Globus pallidus (tissue), 1 donor: ENCODE data around the gene NR2F2.

Experiments
- DNase-seq: peaks from one replicate; pipeline ENCODE4 v3.0.0-alpha.2; 2015; ENCODE audit warnings: low spot score

Gene NR2F2

DNA sequence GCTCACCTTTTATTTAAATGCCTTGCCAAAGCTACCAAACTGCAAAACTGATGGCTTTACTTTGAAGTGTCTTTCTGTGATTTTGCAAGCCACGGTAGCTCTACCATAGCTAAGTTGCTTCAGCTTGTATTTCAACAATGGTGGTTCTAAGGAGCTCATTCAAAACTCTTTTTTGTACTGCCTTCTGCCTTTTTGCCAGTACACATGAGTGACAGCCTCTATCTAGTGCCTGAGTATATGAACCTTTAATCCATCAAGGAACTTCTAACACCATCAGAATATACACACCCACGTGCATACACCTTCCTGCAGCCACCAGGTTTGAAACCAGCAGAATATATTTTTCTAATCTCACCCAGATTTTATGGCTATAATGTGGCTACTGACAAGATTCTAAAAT lies 10.4 kb upstream of the NR2F2 start:
- DNase-seq, result no peak

DNA sequence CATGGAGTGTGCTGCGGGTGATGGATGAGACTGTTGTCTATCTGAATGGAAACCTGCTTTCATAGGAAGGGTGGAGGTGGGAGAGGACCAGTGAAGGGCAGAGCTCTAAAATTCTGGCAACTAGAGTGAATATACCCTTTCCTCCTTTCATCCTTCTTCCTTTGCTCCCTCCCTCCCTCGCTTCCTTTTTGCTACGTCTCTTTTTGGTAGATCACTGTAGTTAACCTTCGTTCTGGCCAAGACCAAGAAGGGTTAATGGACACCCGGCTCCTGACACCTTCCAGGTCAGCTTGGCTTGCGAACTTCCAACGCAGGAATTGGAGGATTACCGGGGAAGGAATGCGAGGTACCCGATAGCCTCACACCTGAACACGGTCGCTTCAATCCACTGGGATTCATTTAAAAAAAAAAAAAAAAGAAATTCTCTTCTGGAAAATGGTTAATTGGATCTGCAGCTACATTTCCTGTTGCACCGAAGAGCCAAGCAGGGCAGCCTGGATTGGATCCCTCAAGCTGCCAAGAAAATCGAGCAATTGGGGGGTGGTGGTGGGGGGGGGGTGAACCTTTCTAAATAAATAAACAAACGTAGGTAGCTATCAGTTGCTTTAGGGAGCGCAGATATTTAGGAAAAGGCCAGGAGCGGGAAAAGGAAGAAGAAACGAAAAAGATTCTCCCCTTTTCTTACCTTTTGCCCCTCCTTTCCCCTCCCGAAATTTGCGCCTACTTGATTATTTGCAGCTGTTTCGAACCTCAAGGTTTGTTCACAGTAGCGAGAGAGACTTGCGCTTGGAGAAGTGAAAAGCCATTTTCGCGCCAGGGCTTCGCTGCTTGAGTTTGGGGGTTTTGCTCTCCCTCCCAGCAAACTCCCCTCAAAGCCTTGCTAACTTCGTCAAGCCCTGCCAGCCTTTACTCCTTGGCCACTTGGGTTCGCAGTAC lies 9.5 kb upstream of the NR2F2 start:
- DNase-seq, result no peak

DNA sequence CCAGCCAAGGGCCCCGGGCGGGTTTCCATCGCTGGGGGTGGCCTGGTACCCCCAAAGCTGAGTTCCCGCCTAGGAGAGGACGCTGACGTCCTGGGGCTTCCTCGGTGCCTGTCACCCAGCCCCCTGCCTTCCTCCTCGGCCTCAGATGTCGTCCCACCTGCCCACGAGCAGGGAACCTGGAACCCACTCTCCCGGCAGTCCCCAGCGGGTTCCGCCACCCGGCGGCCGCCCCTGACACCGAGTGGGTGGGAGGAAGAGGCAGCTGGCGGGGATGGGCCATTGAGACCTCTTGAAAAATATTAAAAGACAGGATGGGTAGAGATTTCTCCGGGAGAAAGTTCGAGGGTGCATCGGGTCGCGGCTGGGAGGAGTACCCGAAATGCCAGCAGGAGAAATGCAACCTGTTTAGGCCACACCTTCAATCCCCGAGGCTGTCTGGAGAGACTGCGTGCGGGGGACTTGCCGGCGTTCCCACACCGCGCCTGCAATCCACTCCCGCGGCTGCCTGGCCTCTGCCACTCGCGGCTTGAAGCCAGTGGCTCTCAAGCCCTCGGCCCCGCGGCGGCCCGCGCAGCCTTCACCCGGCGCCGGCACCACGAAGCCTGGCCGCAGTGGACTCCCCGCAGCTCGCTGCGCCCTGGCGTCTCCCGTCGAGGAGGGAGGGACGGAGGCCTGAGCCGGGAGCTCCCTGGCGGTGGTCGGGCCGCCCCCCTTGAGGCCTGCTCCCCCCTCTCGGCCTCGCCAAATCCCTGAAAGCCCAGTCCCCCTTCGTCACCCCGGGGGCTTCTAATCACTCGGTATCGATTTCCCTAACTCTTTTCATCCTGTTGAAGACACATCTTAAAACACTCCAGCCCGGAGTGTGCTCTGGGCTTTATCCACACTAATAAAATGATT lies 8.6 kb upstream of the NR2F2 start:
- no peak for DNase-seq

DNA sequence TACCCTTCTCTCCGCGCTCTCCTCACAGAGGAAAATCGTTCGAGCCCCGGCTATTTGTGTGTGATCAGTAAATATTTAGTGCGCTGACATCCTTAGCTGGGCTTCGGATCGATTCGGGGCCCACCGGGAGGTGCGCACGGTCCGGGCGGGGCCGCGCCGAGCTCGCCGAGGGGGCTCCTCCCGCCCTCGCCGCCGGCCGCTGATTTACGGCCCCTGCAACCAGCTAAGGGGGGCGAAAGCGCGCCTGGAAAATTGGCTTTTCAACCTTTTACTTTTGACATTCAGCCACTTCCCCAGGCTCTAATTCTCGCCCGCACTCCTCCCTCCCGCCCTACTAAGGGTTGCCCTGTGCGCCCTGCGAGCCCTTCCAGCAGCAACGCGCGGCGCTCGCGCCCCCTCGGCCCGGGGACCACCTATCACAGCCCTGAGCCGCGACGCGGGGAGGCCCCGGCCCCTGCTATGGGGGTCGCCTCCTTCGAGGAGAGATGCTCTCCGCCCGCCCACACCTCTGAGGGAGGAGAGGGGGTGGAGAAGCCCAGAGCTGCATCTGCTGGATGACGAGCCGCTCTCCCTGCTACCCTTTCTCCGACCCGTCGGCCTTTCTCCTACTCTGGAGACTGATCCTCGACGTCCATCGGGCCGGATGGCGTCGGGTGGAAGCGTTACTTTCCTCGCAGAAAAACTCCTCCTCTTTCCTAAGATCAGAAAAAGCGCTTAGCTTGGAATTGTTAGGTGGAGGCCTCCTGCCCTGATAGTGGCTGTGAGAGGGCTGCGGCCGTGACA lies 7.8 kb upstream of the NR2F2 start:
- DNase-seq, result no peak

DNA sequence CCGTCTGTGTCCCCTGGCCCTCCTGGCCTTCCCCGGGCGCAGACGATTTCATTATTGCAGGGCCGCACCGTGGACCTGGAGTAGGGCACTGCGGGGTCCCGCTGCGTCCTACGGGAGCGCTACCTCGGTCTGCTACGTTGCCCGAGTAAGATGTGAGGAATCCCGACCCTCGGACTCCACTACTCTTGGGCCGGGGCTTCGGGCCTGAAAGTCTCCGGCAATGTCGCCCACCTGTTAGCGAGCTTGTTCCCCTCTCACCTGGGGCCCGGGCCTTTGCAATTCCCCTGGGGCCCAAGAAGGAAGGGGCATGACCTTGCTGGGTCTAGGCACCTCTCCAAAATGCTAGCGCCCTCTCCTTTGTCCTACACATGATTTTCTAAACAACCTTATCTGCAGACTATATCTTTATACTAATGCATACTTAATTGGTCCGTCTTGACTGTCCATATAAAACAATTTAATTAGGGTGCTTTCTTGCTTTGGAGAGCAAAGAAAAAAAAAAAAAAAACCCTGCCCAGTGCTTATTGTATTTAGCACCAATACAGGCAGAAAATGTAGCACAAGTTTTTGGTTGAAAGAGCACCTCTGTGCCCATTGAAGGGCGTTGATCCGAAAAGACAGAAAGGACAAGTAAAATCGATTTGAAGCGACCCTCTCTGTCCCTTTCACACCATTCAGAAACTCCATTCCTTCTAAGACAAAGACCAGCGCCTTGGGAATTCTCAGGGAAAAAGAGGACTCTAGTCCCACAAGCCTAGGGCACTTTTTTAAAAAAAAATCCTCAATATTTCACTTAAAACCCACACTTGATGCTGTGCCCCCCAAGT lies 7.0 kb upstream of the NR2F2 start:
- DNase-seq, result no peak

DNA sequence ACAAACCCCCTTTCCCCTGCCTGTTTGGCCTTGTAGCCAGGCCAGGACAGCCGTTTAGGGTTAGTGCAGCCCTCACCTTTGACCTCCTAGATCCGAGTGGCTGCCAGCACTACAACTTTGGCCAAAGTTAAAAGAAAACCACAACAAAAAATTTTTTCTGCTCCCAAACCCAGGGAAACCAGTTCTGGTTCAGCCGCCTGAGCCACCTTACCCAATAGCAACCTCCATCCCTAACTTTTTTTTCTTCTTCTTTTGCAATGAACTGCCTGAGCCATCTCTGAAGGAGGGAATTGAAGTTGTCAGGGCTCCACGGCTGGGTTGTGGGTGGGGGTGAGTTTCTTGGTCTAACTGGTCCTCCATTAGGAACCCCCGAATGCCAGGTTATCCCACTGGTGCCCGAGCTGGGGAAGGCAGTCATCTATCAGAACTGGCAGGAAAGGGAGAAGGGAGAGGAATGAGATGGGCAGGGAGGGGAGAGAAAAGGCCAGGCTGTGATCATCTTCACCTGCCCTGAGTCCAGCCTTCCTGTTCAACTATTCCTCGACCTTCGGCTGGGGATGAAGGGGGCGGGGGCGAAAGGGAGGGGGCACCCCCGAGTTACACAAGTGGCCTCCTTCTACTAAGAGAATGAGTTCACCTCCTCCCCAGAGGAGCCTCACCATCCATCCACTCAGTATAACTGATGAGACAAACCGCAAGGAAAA lies 6.2 kb upstream of the NR2F2 start:
- DNase-seq, result no peak

DNA sequence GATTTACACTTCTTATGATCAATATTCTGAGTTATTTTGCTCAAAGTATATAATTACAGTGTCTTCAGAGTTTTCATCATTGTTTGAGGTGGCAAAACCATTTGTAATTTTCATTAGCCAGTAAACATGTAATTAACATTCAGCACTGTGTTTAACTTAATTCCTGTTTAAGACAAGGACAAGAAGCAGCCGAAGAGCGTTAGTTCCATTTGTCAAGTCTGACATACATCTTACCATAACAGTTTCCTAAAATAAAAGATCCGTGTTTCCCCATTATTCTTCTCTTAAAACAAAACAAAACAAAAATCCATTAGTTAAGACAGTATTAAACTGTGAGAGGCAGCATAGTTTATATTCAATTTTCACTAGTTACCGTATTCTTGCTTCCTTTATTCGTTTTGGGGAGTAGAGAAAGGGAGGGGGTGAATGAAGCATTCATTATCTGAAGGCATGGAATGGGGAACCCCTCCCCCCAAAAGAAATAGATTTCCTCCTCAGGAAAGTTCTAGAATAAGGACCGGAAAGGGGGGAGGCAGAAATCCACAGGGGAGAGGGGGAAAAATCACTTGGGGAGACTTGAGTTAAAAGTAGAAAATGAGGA lies 5.5 kb upstream of the NR2F2 start:
- no peak for DNase-seq

DNA sequence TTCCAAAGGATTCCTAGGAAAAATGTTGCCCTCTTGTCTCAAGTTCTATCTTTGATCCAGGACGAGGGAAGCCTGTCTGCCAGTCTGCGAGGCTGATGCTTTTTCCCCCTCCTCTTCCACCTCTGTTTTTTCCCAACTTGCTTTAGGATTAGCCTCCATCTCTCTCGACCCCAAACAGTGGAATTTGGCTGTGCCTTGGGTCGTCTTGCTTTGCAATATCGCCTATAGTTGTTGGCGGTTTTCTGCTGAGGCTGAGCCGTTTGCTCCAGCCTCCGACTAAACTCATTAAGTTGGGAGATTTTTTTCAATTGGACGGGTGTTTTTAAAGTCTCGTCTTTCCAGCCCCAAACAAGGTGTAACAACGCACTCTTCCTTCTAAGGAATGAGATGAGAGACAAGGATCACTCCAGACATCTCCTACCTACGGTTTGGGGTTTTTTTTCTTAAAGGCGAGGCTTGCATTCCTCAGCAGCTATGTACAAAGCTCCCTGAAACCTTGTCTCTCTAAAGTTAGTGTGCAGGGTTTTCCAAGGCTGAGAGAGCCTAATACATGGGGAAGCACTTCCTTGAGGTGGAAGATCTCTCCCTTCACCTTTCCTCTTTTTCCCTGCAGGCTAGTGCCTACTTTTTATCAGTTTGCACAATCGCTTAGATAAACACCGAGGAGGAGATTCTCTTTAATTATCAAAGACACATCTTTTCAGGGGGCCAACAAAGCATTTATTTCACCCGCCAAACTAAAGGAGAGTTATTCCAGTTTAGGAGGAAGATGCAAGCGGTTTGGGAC lies 4.8 kb upstream of the NR2F2 start:
- DNase-seq, result no peak

DNA sequence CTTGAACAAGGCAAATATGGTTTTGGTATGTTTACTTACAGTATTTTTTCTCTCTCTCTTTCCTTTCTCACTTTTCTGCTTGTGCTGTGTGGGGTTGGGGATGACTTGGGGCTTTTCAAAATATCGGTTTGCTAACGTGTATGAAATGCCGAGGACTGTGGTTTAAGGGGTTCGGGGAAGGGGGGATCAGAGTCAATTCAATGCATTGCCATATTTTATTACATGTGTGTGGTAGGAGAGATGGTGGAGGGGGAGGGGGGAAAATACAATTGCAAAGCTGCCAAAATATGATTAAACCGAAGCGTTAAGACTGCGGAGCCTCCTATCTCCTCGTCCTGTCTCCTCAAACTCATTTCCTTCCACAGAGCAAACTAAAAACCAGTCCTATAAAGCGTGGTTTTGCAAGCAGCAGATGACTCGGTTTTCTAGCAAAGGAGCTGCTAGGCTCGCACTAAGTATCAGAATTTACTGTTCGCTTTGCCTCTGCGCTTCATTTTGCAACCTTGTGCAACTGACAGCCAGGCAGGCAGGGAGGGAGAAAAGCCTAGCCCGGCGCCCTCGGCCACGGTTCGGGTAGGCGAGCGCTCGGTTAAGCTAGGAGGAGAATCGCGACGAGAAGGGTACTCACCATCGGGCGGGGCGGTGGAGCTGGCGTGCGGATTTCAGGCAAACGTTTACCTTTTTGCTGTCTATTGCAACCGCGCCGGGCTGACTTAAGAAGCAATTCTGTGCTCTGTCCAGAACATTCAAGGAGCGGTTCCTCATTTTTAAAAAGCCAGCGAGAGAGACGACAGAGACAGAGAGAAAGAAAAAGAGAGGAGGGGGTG lies 4.0 kb upstream of the NR2F2 start:
- no peak for DNase-seq

DNA sequence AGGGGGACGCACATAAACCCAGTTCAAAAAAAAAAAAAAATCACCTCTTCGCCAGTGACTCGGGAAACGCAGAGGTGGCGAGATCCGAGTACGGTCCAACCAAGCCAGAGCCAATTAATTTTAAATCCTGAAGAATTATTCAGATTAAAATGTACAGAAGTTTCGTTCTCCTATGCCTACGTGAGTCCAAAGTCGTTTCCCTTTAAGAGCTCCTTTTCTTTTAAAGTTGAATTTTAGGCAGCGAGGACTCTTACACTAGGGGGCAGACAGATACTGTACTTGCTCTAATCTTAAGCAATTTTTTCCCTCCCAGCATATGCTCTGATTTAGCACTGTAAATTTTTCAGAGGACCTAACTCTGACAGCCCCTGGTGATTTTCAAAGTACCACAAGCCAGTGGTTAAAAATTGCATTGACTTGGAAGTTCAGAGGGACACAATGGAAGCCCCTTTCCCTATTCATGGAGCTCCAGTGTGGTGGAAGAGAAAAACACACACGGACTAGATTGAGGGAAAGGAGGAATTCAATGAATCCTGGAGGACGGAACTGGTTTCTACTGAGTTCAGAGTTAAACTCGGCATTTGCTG lies 3.3 kb upstream of the NR2F2 start:
- DNase-seq, result peak; percentile 60

DNA sequence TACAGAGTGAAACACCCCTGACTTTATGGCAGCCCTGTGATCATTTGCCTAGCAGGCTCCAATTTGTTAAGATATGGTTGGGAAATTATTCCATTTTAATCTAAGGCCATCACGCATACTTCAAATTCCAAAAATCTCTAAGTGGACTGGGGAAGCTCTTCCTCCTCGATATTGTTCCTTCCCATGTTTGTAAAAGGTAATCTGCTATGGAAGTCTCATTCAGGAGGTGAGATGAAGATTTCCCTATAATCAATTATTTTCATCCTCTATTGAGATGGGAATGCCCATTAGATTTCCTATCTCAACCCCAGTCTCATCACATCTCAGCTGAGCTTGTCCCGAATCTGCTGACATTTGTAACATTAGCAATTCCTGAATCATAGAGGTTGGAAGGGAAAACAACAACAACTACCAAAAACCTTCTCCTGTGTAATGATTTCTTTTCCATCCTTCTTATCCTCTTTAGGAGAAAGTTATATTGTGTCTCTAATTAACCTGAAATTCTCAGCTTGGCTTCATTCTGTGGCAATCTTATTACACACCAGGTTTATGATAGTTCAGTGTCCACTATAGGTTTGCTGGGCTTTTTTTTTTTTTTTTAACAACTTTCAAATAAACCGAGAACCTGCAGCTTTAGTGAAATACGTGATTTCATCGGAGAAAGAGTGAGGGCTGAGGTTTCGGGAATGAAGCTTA lies 2.2 kb upstream of the NR2F2 start:
- no peak for DNase-seq

DNA sequence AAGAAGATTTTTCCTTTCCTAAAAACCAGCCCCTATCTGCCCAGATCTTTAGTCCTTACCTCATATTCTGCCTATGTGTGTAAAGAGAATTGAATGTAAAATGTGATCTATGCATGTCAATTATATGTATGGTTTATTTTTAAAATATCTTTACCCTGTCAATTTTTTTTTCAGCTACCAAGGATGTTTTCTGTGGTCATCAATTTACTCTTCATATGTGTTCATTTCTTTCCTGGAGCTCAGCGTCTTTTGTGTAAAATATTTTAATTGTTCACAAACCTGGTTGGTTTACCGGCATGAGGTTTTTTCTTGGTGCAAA lies 1.7 kb upstream of the NR2F2 start:
- no peak for DNase-seq

DNA sequence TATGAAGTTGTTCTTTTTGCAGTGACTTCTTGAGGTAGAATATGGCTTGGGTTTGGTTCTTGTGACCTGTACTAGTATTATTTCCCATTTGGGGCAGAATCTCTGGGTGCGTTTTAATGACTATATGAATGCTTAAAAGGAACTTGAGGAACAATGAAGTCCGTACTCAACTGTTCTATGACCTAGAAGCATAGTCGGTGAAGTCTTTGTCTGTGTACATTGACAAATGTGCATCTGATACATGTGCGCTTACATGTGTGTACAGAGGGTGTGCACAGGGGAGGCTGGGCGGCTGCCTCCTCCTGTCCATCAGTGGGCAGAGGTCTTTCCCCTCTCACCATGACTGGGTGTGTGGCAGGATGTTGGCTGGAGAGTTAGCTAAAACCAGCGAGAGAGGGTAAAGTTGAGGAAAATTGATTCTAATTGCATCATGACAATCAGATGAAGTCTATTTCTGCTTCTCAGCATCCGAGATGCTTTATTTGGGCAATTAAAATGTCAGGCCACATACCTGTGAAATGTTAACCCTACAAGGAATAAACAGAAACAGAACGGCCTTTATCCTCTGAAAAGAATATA lies 1.0 kb upstream of the NR2F2 start:
- no peak for DNase-seq

DNA sequence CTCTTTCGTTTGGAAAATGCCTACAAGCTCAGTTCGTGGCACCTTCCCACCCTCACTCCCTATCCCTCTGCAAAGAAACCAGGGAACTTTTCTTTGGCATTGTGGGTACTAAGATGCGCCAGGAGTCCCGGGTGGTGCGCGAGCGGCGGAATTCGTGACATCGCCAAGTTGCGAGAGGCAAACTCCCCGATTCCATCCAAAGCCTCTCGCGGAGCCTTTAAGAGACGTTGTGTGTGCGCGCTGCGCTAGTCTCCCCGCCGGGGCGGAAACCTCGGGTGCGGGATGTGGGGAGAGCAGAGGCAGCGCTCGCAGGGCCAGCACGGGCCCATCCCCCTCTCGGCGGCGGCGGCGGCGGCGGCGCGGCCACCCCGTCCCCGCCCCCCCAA lies 443 bp upstream of the NR2F2 start:
- DNase-seq, result peak; percentile 54

DNA sequence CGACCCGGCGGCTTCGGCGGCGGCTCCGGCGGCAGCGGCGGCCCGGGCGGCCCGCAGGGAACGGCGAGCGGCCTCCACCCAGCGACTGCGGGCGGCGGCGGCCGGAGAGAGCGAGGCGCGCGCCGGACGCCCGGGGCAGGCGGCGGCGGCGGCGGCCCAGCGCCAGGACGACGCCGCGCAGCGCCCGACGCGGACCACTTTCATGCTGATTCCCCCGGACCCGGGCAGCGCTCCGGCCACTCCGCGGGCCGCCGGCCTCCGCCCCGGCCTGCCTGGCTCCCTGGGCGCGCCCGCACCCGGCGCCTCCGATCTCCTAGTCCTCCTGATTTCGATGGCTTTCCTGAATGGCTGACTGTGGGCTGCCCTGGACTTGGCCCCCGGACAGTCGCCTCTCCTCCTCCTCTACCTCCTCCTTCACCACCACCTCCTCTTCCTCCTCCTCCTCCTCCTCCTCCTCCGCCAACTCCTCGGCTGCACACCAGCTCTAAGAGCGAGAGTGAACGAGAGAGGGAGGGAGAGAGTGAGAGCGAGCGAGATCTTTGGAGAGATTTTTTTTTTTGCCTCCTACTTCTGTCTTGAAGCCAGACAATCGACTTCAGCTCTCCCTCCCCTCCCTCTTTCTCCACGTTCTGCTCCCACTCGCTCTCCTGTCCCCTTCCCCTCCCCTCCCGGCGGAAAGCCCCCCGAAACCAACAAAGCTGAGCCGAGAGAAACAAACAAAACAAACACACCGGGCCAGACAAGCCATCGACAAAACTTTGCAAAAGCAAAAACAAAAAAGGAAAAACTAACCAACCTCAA lies 844 bp downstream of the NR2F2 start:
- DNase-seq, result no peak

DNA sequence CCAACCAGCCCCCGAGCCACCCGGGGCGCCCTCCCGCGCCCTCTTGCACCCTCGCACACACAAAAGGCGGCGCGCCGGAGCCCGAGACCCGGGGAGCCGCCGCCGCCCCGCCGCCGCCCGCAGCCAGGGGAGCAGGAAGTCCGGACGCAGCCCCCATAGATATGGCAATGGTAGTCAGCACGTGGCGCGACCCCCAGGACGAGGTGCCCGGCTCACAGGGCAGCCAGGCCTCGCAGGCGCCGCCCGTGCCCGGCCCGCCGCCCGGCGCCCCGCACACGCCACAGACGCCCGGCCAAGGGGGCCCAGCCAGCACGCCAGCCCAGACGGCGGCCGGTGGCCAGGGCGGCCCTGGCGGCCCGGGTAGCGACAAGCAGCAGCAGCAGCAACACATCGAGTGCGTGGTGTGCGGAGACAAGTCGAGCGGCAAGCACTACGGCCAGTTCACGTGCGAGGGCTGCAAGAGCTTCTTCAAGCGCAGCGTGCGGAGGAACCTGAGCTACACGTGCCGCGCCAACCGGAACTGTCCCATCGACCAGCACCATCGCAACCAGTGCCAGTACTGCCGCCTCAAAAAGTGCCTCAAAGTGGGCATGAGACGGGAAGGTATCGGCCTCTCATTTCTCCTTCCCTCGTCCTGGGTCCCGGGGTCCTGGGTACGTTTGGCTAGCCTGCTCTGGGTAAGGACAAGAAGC lies 1.6 kb downstream of the NR2F2 start:
- no peak for DNase-seq
